Measurements from ENCODE around the gene KCTD4.
"Not testable (repeated sequence)": the region's sequence is repeated elsewhere in the genome, so short reads cannot be mapped to it uniquely, and the experiment has no call there.

The KCTD4 gene

GRCh38 chr13:45215392-45216077 is 14.7 kb upstream of the KCTD4 start:
- DNase-seq (ENCODE audit: low read depth), result no peak

DNA sequence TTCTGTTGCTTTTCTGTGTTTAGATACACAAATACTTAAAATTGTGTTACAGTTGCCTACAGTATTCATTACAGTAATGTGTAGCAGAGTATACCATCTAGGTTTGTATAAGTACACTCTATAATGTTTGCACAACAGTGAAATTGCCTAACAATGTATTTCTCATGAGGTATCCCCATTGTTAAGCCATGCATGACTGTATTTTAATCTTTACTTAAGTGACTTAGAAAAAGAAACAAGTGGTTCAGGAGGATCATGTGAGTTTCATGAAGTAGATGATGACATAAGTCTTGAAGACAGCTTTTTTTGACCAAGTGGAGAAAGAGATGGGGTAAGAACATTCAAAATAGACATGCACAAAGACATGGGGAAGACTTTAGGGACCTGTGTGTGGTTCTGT is 8.4 kb upstream of the KCTD4 start:
- no peak for DNase-seq (ENCODE audit: low read depth)

GRCh38 chr13:45208132-45208531 is 7.3 kb upstream of the KCTD4 start:
- DNase-seq (ENCODE audit: low read depth), result no peak

- DNase-seq (ENCODE audit: low read depth), result no peak
Measured at GRCh38 chr13:45207319-45207718, 6.5 kb upstream of the KCTD4 start.

- no peak for DNase-seq (ENCODE audit: low read depth)
Measured at GRCh38 chr13:45206340-45206739, 5.5 kb upstream of the KCTD4 start.

GRCh38 chr13:45205124-45205523 is 4.3 kb upstream of the KCTD4 start:
- DNase-seq (ENCODE audit: low read depth), result no peak

DNA sequence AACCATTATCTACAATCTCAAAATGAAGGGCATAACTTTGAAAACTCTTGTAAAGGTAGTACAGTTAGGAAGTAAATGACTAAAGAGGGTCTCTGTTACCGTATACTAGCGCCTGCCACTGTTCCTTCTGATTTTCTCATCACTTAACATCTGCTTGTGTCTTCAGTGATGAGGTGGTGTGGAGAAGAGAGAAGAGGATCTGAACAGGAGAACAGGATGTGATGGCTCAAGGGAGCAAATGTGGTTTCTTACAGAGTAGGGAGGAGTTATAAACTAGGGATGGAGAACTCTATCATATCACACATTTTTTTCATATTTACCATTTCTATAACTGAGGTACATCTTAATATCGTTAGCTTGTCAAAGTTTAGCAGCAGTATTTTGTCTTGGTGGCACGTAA is 1.1 kb downstream of the KCTD4 start:
- DNase-seq (ENCODE audit: low read depth), result no peak

GRCh38 chr13:45198924-45199323 is 1.9 kb downstream of the KCTD4 start:
- no peak for DNase-seq (ENCODE audit: low read depth)

- no peak for DNase-seq (ENCODE audit: low read depth)
Measured at GRCh38 chr13:45198041-45198440, 2.8 kb downstream of the KCTD4 start.

- DNase-seq (ENCODE audit: low read depth), result no peak
Measured at GRCh38 chr13:45196622-45197021, 4.2 kb downstream of the KCTD4 start.

GRCh38 chr13:45196096-45196495 is 4.7 kb downstream of the KCTD4 start:
- DNase-seq (ENCODE audit: low read depth), result no peak

GRCh38 chr13:45195421-45195820 is 5.4 kb downstream of the KCTD4 start:
- DNase-seq (ENCODE audit: low read depth), result no peak

DNA sequence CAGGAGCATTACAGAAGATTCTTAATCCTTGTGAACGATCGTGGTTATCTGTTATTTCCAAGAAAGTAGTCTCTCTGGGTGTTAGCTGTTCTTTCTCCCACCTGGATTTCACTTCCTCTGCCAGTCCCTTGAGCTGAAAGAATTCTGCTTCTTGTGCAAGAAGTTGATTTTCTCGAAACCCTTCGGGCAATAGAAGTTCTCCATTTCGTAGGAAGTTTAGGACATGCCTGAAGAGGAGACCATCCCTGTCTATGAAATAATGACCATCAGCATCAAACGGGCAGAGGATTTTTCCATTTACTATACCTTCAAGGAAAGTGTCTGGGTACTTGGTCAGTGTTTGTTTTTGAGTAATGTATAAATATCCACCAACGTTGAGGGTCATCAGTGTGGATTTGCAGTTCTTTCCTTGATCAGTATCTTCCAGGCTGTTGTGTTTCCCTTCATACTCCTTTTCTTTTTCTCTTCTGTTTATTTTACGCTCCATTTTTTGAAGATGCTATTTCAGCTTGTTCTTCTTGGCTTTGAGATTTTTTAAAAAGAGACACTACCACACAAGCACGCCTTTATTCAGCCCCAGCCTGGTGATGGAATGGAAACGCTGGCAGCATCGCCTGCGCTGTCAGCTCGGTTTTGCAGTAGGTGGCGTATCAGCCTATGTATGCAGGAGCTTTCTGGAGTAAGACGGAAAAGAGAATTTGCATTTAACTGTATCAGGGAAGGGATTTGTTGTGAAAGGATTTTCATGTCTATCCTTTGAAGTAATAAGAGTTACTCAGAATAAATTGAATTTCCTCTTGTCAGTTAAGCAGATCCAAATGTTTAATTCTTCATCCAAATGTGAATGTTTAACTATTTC is 6.5 kb downstream of the KCTD4 start:
- DNase-seq (ENCODE audit: low read depth), result no peak

GRCh38 chr13:45191874-45192273 is 9.0 kb downstream of the KCTD4 start:
- no peak for DNase-seq (ENCODE audit: low read depth)

DNA sequence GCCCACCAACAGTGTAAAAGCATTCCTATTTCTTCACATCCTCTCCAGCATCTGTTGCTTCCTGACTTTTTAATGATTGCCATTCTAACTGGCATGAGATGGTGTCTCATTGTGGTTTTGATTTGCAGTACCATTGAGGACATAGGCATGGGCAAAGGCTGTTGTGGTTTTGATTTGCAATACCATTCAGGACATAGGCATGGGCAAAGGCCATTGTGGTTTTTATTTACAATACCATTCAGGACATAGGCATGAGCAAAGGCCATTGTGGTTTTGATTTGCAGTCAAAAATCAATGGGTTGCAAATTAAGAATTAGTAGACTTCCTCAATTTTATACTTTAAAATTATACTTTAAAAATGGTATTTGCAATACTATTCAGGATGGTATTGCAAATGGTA is 11.3 kb downstream of the KCTD4 start:
- DNase-seq (ENCODE audit: low read depth), result not testable (repeated sequence)

GRCh38 chr13:45189077-45189476 is 11.8 kb downstream of the KCTD4 start:
- not testable (repeated sequence) for DNase-seq (ENCODE audit: low read depth)

GRCh38 chr13:45185286-45185685 is 15.6 kb downstream of the KCTD4 start:
- DNase-seq (ENCODE audit: low read depth), result no peak

DNA sequence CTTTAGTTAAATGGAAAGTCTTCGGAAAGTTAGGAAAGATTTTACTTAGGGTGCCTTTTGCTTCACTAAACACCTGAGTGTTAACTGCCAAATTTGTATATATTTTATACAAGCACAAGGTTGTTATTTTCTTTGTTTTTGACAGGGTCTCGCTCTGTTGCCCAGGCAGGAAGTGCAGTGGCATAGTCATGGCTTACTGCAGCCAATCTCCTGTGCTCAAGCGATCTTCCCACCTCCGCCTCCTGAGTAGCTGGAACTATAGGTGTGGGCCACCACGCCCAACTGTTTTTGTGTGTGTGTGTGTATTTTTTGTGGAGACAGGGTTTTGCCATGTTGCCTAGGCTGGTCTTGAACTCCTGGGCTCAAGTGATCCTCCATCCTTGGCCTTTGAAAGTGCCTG is 16.2 kb downstream of the KCTD4 start:
- no peak for DNase-seq (ENCODE audit: low read depth)

DNA sequence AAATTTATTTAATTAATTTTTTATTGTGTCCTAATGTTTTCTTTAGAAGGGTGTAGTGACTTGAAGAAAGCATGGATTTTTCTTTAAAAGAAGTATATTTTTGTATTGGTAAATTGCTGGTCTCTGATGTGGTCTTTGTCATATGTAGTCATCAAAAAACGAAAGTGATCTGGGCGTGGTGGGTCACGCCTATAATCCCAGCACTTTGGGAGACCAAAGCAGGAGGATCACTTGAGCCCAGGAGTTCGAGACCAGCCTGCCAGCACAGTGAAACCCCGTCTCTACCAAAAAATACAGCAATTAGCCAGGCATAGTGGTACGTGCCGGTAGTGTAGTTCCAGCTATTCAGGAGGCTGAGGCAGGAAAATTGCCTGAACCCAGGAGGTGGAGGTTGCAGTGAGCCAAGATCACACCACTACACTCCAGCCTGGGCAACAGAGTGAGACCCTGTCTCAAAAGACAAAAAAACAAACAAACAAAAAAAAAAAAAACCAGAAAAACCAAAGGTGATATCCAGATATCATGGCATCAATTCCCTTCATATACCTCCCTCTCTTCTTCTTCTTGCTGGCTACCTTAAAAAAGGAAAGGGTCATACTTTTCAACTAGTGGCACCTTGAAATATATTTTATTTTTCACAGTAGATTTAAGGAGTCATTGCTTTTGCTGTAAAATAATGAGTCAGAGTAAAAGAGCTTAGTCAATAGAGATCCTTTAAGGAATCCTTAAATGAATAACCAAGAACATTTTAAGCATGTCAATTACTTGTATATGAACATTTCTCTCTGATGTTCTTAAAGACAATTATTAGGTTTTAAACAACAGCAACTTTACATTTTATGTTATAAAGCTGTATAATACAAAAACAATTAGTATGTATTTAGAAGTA is 19.9 kb downstream of the KCTD4 start:
- DNase-seq (ENCODE audit: low read depth), result no peak

GRCh38 chr13:45180303-45180702 is 20.5 kb downstream of the KCTD4 start:
- DNase-seq (ENCODE audit: low read depth), result no peak

GRCh38 chr13:45179428-45179827 is 21.4 kb downstream of the KCTD4 start:
- no peak for DNase-seq (ENCODE audit: low read depth)

- no peak for DNase-seq (ENCODE audit: low read depth)
Measured at GRCh38 chr13:45178349-45179162, 22.3 kb downstream of the KCTD4 start.
